ENCODE results near the gene BICC1. TPM values are rescaled to one million over a fixed set of nuclear protein-coding genes. Genes with fewer than 3 reads are reported as not detected.

BICC1 gene
- polyA plus RNA-seq, 1 donor from 2014 or later: not detected

- Mint-ChIP-seq H3K36me3 (no peaks in the 10 kb centered on the region), H3K9me3 (peaks cover 0 to 5% (median 4%) of the 10 kb centered on the region in 3 donors), H3K27me3 (no peaks in the 10 kb centered on the region), H3K27ac (no peak overlapping the region), H3K4me1 (no peaks in the 10 kb centered on the region), H3K4me3 (no peak overlapping the region)
These were observed 186.2 kb downstream of the BICC1 start for GRCh38 chr10:58698777-58699356.

GRCh38 chr10:58700591-58700990, 187.9 kb downstream of the BICC1 start:
- H3K4me1 Mint-ChIP-seq: no peaks in the 10 kb centered on the region
- H3K36me3 Mint-ChIP-seq: no peaks in the 10 kb centered on the region
- H3K27ac Mint-ChIP-seq: no peak overlapping the region
- no peak overlapping the region for H3K4me3 Mint-ChIP-seq
- H3K9me3 Mint-ChIP-seq: peaks cover 0 to 2% (median 0%) of the 10 kb centered on the region in 3 donors
- H3K27me3 Mint-ChIP-seq: no peaks in the 10 kb centered on the region

GRCh38 chr10:58701405-58702135, 188.9 kb downstream of the BICC1 start:
- Mint-ChIP-seq H3K27me3 (no peaks in the 10 kb centered on the region), H3K27ac (no peak overlapping the region), H3K9me3 (peaks cover 0 to 4% (median 3%) of the 10 kb centered on the region in 3 donors), H3K36me3 (no peaks in the 10 kb centered on the region), H3K4me1 (no peaks in the 10 kb centered on the region), H3K4me3 (no peak overlapping the region)

- Mint-ChIP-seq H3K27me3 (no peaks in the 10 kb centered on the region), H3K4me3 (no peak overlapping the region), H3K4me1 (no peaks in the 10 kb centered on the region), H3K36me3 (no peaks in the 10 kb centered on the region), H3K27ac (no peak overlapping the region), H3K9me3 (peaks cover 4 to 7% (median 5%) of the 10 kb centered on the region in 3 donors)
These were observed 191.6 kb downstream of the BICC1 start for GRCh38 chr10:58704226-58704625.

- Mint-ChIP-seq H3K4me3 (no peak overlapping the region), H3K27me3 (no peaks in the 10 kb centered on the region)
These were observed 192.0 kb downstream of the BICC1 start for GRCh38 chr10:58704671-58705141.

GRCh38 chr10:58706836-58707235, 194.2 kb downstream of the BICC1 start:
- Mint-ChIP-seq H3K4me3 (no peak overlapping the region), H3K36me3 (no peaks in the 10 kb centered on the region), H3K27me3 (no peaks in the 10 kb centered on the region), H3K9me3 (peaks cover 4 to 7% (median 5%) of the 10 kb centered on the region in 3 donors), H3K4me1 (no peaks in the 10 kb centered on the region), H3K27ac (no peak overlapping the region)

More at GRCh38 chr10:58704671-58705141, 192.0 kb downstream of the BICC1 start:
- no peaks in the 10 kb centered on the region for H3K4me1 Mint-ChIP-seq
- H3K27ac Mint-ChIP-seq: no peak overlapping the region
- no peaks in the 10 kb centered on the region for H3K36me3 Mint-ChIP-seq
- H3K9me3 Mint-ChIP-seq: peaks cover 4 to 7% (median 5%) of the 10 kb centered on the region in 3 donors

GRCh38 chr10:58712141-58712540, 199.5 kb downstream of the BICC1 start:
- H3K36me3 Mint-ChIP-seq: no peaks in the 10 kb centered on the region
- no peak overlapping the region for H3K27ac Mint-ChIP-seq
- H3K27me3 Mint-ChIP-seq: peaks cover 2% of the 10 kb centered on the region
- peaks cover 0 to 3% (median 2%) of the 10 kb centered on the region in 3 donors for H3K9me3 Mint-ChIP-seq
- no peak overlapping the region for H3K4me3 Mint-ChIP-seq
- H3K4me1 Mint-ChIP-seq: no peaks in the 10 kb centered on the region

- Mint-ChIP-seq H3K4me3 (no peak overlapping the region), H3K27ac (no peak overlapping the region), H3K36me3 (no peaks in the 10 kb centered on the region), H3K9me3 (peaks cover 0 to 3% (median 2%) of the 10 kb centered on the region in 3 donors), H3K27me3 (peaks cover 2% of the 10 kb centered on the region), H3K4me1 (no peaks in the 10 kb centered on the region)
These were observed 200.3 kb downstream of the BICC1 start for GRCh38 chr10:58712982-58713381.

- Mint-ChIP-seq H3K27ac (no peak overlapping the region), H3K9me3 (peaks cover 0 to 3% (median 0%) of the 10 kb centered on the region in 3 donors), H3K36me3 (no peaks in the 10 kb centered on the region), H3K4me3 (no peak overlapping the region), H3K4me1 (no peaks in the 10 kb centered on the region), H3K27me3 (peaks cover 2% of the 10 kb centered on the region)
These were observed 201.7 kb downstream of the BICC1 start for GRCh38 chr10:58714409-58714808.

- H3K27me3 Mint-ChIP-seq: peaks cover 2% of the 10 kb centered on the region
These were observed 202.4 kb downstream of the BICC1 start for GRCh38 chr10:58715061-58715460.

GRCh38 chr10:58718596-58718995, 205.9 kb downstream of the BICC1 start:
- Mint-ChIP-seq H3K4me1 (no peaks in the 10 kb centered on the region), H3K4me3 (no peak overlapping the region), H3K36me3 (no peaks in the 10 kb centered on the region), H3K27ac (no peak overlapping the region), H3K9me3 (peaks cover 0 to 3% (median 0%) of the 10 kb centered on the region in 3 donors), H3K27me3 (peaks cover 2% of the 10 kb centered on the region)

More at GRCh38 chr10:58715061-58715460, 202.4 kb downstream of the BICC1 start:
- Mint-ChIP-seq H3K4me1 (no peaks in the 10 kb centered on the region), H3K9me3 (peaks cover 0 to 3% (median 0%) of the 10 kb centered on the region in 3 donors), H3K36me3 (no peaks in the 10 kb centered on the region), H3K4me3 (no peak overlapping the region), H3K27ac (no peak overlapping the region)

GRCh38 chr10:58721601-58722281, 209.1 kb downstream of the BICC1 start:
- H3K9me3 Mint-ChIP-seq: peaks cover 0 to 1% (median 0%) of the 10 kb centered on the region in 3 donors
- H3K36me3 Mint-ChIP-seq: no peaks in the 10 kb centered on the region
- H3K27me3 Mint-ChIP-seq: no peaks in the 10 kb centered on the region
- no peaks in the 10 kb centered on the region for H3K4me1 Mint-ChIP-seq
- no peak overlapping the region for H3K4me3 Mint-ChIP-seq
- no peak overlapping the region for H3K27ac Mint-ChIP-seq

- Mint-ChIP-seq H3K27me3 (no peaks in the 10 kb centered on the region), H3K4me1 (no peaks in the 10 kb centered on the region), H3K9me3 (no peaks in the 10 kb centered on the region), H3K27ac (peak overlapping the region in 1 of 3 donors; percentile 1), H3K4me3 (no peak overlapping the region), H3K36me3 (no peaks in the 10 kb centered on the region)
These were observed 210.5 kb downstream of the BICC1 start for GRCh38 chr10:58723186-58723585.

GRCh38 chr10:58723966-58724365, 211.3 kb downstream of the BICC1 start:
- Mint-ChIP-seq H3K4me3 (no peak overlapping the region), H3K27me3 (no peaks in the 10 kb centered on the region), H3K4me1 (no peaks in the 10 kb centered on the region), H3K27ac (no peak overlapping the region), H3K36me3 (no peaks in the 10 kb centered on the region), H3K9me3 (no peaks in the 10 kb centered on the region)

GRCh38 chr10:58724781-58725180, 212.1 kb downstream of the BICC1 start:
- Mint-ChIP-seq H3K27ac (no peak overlapping the region), H3K27me3 (no peaks in the 10 kb centered on the region), H3K9me3 (peaks cover 0 to 2% (median 1%) of the 10 kb centered on the region in 3 donors), H3K4me3 (no peak overlapping the region), H3K4me1 (no peaks in the 10 kb centered on the region), H3K36me3 (no peaks in the 10 kb centered on the region)
